Activated CD8-positive, alpha-beta T cell treated with anti-CD3 and anti-CD28 coated beads for 36 hours (primary cell): Measurements from ENCODE around the gene ALMS1. TPM values are rescaled to one million over a fixed set of nuclear protein-coding genes. Genes with fewer than 3 reads are reported as not detected.

Experiments used
- ATAC-seq: fragments of 200-7000 bp; cut with Tn5 transposase; one replicate; pipeline ENCODE4 v1.10.0; 2021; ENCODE audit warnings: mild to moderate bottlenecking, moderate library complexity
- CTCF ChIA-PET: fragments of 350-600 bp; sonication (Branson Sonifier 250); formaldehyde crosslinking; loops from one replicate; lab custom pipeline; 2021; ENCODE audit warnings: antibody characterized with exemption; lab: Charles Lee
- POLR2A ChIA-PET: fragments of 350-600 bp; sonication (Branson Sonifier 250); formaldehyde crosslinking; loops from one replicate; lab custom pipeline; 2021; ENCODE audit warnings: antibody characterized with exemption; lab: Charles Lee
- DNase-seq: peaks from one replicate; pipeline ENCODE4 v3.0.0-alpha.2; 2020
- H3K27ac Mint-ChIP-seq: one replicate; pipeline ENCODE4 v1.8.0; 2021; ENCODE audit warnings: mild to moderate bottlenecking, mixed read lengths
- H3K27me3 Mint-ChIP-seq: one replicate; pipeline ENCODE4 v1.8.0; 2021; ENCODE audit warnings: mixed read lengths
- H3K36me3 Mint-ChIP-seq: one replicate; pipeline ENCODE4 v1.8.0; 2021; ENCODE audit warnings: low read depth, mixed read lengths
- H3K4me1 Mint-ChIP-seq: one replicate; pipeline ENCODE4 v1.8.0; 2021; ENCODE audit warnings: low read depth, mixed read lengths
- H3K4me3 Mint-ChIP-seq: one replicate; pipeline ENCODE4 v1.8.0; 2021; ENCODE audit warnings: mild to moderate bottlenecking, moderate library complexity, mixed read lengths
- H3K9me3 Mint-ChIP-seq: one replicate; pipeline ENCODE4 v1.8.0; 2021; ENCODE audit warnings: mixed read lengths
- intact Hi-C: fragments of 100-400 bp; cut with micrococcal nuclease; formaldehyde crosslinking; loops from one replicate; pipeline ENCODE4 v1.10.0; 2022
- total RNA-seq, 2 experiments: library from RNA; stranded (reverse); gene quantifications; one replicate each; pipeline ENCODE4 v1.2.3, GENCODE V29; 2021
- TF ChIP-seq, protein P1 (sequence below): fragments of 200-600 bp; IDR thresholded peaks from one replicate; pipeline ENCODE4 v1.8.0; 2022; ENCODE audit warnings: antibody characterized with exemption, mild to moderate bottlenecking

The ALMS1 gene
- total RNA-seq, 2 experiments from 2014 or later, result 18.1 to 20.3 TPM

- no peaks in the 10 kb centered on the region for H3K27me3 Mint-ChIP-seq
- H3K9me3 Mint-ChIP-seq, result no peaks in the 10 kb centered on the region
- intact Hi-C loops, result no loop called here
- no peak for ATAC-seq
- no peaks in the 10 kb centered on the region for H3K4me1 Mint-ChIP-seq
- H3K36me3 Mint-ChIP-seq, result no peaks in the 10 kb centered on the region
- TF ChIP-seq, protein P1, sequence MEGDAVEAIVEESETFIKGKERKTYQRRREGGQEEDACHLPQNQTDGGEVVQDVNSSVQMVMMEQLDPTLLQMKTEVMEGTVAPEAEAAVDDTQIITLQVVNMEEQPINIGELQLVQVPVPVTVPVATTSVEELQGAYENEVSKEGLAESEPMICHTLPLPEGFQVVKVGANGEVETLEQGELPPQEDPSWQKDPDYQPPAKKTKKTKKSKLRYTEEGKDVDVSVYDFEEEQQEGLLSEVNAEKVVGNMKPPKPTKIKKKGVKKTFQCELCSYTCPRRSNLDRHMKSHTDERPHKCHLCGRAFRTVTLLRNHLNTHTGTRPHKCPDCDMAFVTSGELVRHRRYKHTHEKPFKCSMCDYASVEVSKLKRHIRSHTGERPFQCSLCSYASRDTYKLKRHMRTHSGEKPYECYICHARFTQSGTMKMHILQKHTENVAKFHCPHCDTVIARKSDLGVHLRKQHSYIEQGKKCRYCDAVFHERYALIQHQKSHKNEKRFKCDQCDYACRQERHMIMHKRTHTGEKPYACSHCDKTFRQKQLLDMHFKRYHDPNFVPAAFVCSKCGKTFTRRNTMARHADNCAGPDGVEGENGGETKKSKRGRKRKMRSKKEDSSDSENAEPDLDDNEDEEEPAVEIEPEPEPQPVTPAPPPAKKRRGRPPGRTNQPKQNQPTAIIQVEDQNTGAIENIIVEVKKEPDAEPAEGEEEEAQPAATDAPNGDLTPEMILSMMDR, result no peak
- DNase-seq, result no peak
- H3K4me3 Mint-ChIP-seq, result no peak overlapping the region
- H3K27ac Mint-ChIP-seq, result no peak overlapping the region
- CTCF ChIA-PET, result no interaction called here
- POLR2A ChIA-PET, result interaction anchor here (0.6 to 1.2 kb wide), 3 partner anchors 9 to 37 kb away, joined by 3 read pairs; no protein-coding TSS in a partner anchor
Measured at GRCh38 chr2:73566288-73566878, 180.7 kb downstream of the ALMS1 start.

GRCh38 chr2:73575261-73575660 lies 189.6 kb downstream of the ALMS1 start:
- H3K36me3 Mint-ChIP-seq, result peaks cover 25% of the 10 kb centered on the region
- no peak for DNase-seq
- H3K4me1 Mint-ChIP-seq, result peaks cover 10% of the 10 kb centered on the region
- ChIA-PET POLR2A (no interaction called here), CTCF (no interaction called here)
- peaks cover 9% of the 10 kb centered on the region for H3K9me3 Mint-ChIP-seq
- no peak for ATAC-seq
- H3K4me3 Mint-ChIP-seq, result no peak overlapping the region
- no peak overlapping the region for H3K27ac Mint-ChIP-seq
- no peaks in the 10 kb centered on the region for H3K27me3 Mint-ChIP-seq
- TF ChIP-seq, protein P1, result no peak
- intact Hi-C loops, result no loop called here

- H3K4me1 Mint-ChIP-seq, result peaks cover 5% of the 10 kb centered on the region
- no peak overlapping the region for H3K4me3 Mint-ChIP-seq
- H3K27ac Mint-ChIP-seq, result no peak overlapping the region
- intact Hi-C loops, result no loop called here
- H3K27me3 Mint-ChIP-seq, result no peaks in the 10 kb centered on the region
- DNase-seq, result no peak
- H3K9me3 Mint-ChIP-seq, result peaks cover 20% of the 10 kb centered on the region
- ChIA-PET POLR2A (no interaction called here), CTCF (no interaction called here)
- no peak for ATAC-seq
- H3K36me3 Mint-ChIP-seq, result peaks cover 43% of the 10 kb centered on the region
- TF ChIP-seq, protein P1, result no peak
Measured at GRCh38 chr2:73582364-73582763, 196.7 kb downstream of the ALMS1 start.

GRCh38 chr2:73588177-73588576 lies 202.5 kb downstream of the ALMS1 start:
- ATAC-seq (no peak), DNase-seq (no peak)
- CTCF ChIA-PET, result no interaction called here
- peaks cover 4% of the 10 kb centered on the region for H3K4me1 Mint-ChIP-seq
- no peak overlapping the region for H3K27ac Mint-ChIP-seq
- no peak overlapping the region for H3K4me3 Mint-ChIP-seq
- TF ChIP-seq, protein P1, result no peak
- H3K36me3 Mint-ChIP-seq, result peaks cover 9% of the 10 kb centered on the region
- POLR2A ChIA-PET, result interaction anchor here (0.9 kb wide), 1 partner anchor 294 kb away, joined by 3 read pairs; no protein-coding TSS in a partner anchor
- H3K9me3 Mint-ChIP-seq, result peaks cover 4% of the 10 kb centered on the region
- no peaks in the 10 kb centered on the region for H3K27me3 Mint-ChIP-seq
- intact Hi-C loops, result no loop called here

DNA sequence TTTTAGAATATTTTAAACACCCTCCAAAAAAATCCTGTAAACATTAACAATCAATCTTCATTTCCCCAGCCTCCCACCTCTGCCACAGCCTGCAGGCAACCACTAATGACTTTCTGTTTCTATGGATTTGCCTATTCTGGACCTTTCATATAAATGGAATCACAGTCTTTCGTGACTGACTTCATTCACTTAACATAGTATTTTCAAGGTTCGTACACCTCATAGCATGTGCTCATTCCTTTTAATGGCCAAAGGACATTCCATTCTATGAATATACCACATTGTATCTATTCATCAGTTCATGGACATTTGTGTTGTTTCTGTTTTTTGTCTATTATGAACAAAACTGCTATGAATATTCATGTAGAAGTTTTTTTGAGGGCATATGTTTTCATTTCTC lies 208.0 kb downstream of the ALMS1 start:
- H3K27ac Mint-ChIP-seq, result no peak overlapping the region
- intact Hi-C loops, result no loop called here
- no peak for ATAC-seq
- H3K9me3 Mint-ChIP-seq, result no peaks in the 10 kb centered on the region
- no peak overlapping the region for H3K4me3 Mint-ChIP-seq
- no peaks in the 10 kb centered on the region for H3K27me3 Mint-ChIP-seq
- no peak for DNase-seq
- H3K36me3 Mint-ChIP-seq, result no peaks in the 10 kb centered on the region
- CTCF ChIA-PET, result no interaction called here
- no peaks in the 10 kb centered on the region for H3K4me1 Mint-ChIP-seq
- TF ChIP-seq, protein P1, result no peak
- POLR2A ChIA-PET, result no interaction called here
